CD4-positive, CD25-positive, alpha-beta regulatory T cell (primary cell): ENCODE measurements around the gene ZCCHC17. TPM values are rescaled to one million over a fixed set of nuclear protein-coding genes. Genes with fewer than 3 reads are reported as not detected.

Source experiments
- polyA plus RNA-seq, 4 donors: library from polyadenylated mRNA; unstranded; fragments of 300-500 nt; fragmentation: Illumina TruSeq; gene quantifications; one replicate each; pipeline ENCODE4 v1.2.3, GENCODE V29; 2021
- total RNA-seq: library from RNA; stranded (reverse); gene quantifications from one replicate; pipeline ENCODE4 v1.2.3, GENCODE V29; 2022

Gene ZCCHC17
- total and polyA plus RNA-seq, 5 donors from 2014 or later = 14.3 to 58.6 (median 45.8) TPM

Other genes with a start within 250 kb of the ZCCHC17 start
- 283 TPM for gene PUM1, start 231.3 kb upstream of the ZCCHC17 start, total RNA-seq
- 100 to 1,000 TPM; 108 to 149 (median 132) TPM for gene PUM1, start 231.3 kb upstream of the ZCCHC17 start, polyA plus RNA-seq
- gene NKAIN1, start 57.1 kb upstream of the ZCCHC17 start, total RNA-seq = not detected
- not detected for gene NKAIN1, start 57.1 kb upstream of the ZCCHC17 start, polyA plus RNA-seq
- 48.3 TPM for gene SNRNP40, start 244 bp upstream of the ZCCHC17 start, total RNA-seq
- gene SNRNP40, start 244 bp upstream of the ZCCHC17 start, polyA plus RNA-seq = 100 to 1,000 TPM; 102 to 128 (median 109) TPM
- not detected for gene FABP3, start 76.0 kb downstream of the ZCCHC17 start, total RNA-seq
- gene FABP3, start 76.0 kb downstream of the ZCCHC17 start, polyA plus RNA-seq = not detected
- gene SERINC2, start 116.2 kb downstream of the ZCCHC17 start, total RNA-seq = not detected
- gene SERINC2, start 116.2 kb downstream of the ZCCHC17 start, polyA plus RNA-seq = under 1 TPM in 1 of 4 donors, not detected in 3; 0.08 TPM